ENCODE results near the gene GRID1. TPM values are rescaled to one million over a fixed set of nuclear protein-coding genes. Genes with fewer than 3 reads are reported as not detected.
"Not testable (repeated sequence)": the region's sequence is repeated elsewhere in the genome, so short reads cannot be mapped to it uniquely, and the experiment has no call there.

GRID1 gene
- total RNA-seq, 1 donor = not detected

- Histone ChIP-seq H3K27me3 (ENCODE audit: insufficient read depth, low read length) (no peaks in the 10 kb centered on the region), H3K4me3 (ENCODE audit: low read length) (no peak overlapping the region), H3K9me3 (ENCODE audit: low read depth, low read length) (no peaks in the 10 kb centered on the region), H3K4me1 (ENCODE audit: insufficient read depth, low read length) (no peaks in the 10 kb centered on the region)
Measured at GRCh38 chr10:85977642-85978041, 389.0 kb downstream of the GRID1 start.

DNA sequence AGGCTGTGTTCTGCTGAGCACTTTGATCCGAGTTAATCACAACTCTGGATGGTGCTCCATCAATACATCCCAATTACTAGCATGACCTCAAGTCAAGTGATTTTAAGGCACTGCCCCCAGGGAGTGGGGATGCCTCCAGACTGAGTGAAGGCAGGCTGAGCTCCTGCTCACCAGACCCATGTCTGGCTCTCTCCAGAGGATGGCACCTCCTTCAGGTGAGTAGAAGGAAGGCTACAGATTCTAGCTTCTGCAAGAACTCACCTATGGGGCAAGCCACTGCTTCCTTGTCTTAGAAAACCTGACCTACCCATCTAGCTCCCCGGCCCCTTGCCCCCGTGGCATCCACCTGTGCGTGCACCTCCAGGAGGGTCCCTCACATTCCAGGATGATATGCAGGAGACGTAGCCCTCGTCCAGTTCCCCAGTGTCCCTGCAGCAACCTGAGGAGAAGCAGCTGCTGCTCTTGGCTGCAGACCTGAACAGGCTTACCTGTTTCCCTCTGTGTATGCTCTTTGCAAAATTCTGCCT is 390.3 kb downstream of the GRID1 start:
- Histone ChIP-seq H3K4me1 (ENCODE audit: insufficient read depth, low read length) (no peaks in the 10 kb centered on the region), H3K4me3 (ENCODE audit: low read length) (no peak overlapping the region), H3K27me3 (ENCODE audit: insufficient read depth, low read length) (no peaks in the 10 kb centered on the region), H3K9me3 (ENCODE audit: low read depth, low read length) (no peaks in the 10 kb centered on the region)

DNA sequence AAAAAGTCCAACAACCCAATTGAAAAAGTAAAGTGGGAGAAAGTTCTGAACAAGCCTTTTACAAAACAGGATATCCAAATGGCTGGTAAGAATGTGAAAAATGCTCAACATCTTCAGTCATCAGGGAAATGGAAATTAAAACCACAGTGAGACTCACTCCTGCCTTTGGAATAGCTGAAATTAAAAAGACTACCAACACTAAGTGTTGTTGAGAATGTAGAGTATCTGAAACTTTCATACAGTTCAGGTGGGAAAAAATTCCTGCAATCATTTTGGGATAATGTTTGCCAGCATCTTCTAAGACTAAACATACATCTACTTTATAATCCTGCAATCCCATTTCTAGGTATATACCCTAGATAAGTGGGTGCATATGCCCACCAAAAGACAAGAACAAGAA is 395.1 kb downstream of the GRID1 start:
- no peak overlapping the region for H3K4me3 ChIP-seq (ENCODE audit: low read length)
- no peaks in the 10 kb centered on the region for H3K4me1 ChIP-seq (ENCODE audit: insufficient read depth, low read length)
- H3K9me3 ChIP-seq (ENCODE audit: low read depth, low read length) = no peaks in the 10 kb centered on the region
- no peaks in the 10 kb centered on the region for H3K27me3 ChIP-seq (ENCODE audit: insufficient read depth, low read length)

DNA sequence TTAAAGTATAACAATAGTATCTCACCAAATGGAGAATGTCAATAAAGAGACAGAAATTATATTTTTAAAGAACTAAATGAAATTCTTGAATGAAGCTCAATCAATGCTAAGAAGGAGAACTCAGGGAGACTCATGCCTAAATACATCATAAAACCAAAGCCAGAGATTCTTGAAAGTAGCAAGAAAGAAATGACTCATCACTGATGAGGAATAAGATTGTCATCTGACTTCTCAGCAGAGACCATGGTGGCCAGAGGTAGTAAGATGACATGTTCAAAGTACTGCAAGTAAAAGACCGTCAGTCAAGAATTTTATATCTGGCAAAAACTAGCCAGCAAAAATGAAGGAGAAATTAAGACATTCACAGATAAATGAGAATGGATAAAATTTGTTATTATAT is 399.0 kb downstream of the GRID1 start:
- H3K27me3 ChIP-seq (ENCODE audit: insufficient read depth, low read length) = no peaks in the 10 kb centered on the region

GRCh38 chr10:85961479-85962067 is 405.0 kb downstream of the GRID1 start:
- H3K4me1 ChIP-seq (ENCODE audit: insufficient read depth, low read length) = no peaks in the 10 kb centered on the region
- H3K4me3 ChIP-seq (ENCODE audit: low read length) = no peak overlapping the region
- no peaks in the 10 kb centered on the region for H3K9me3 ChIP-seq (ENCODE audit: low read depth, low read length)

More for the DNA sequence above, 399.0 kb downstream of the GRID1 start:
- H3K4me3 ChIP-seq (ENCODE audit: low read length) = no peak overlapping the region
- no peaks in the 10 kb centered on the region for H3K9me3 ChIP-seq (ENCODE audit: low read depth, low read length)
- H3K4me1 ChIP-seq (ENCODE audit: insufficient read depth, low read length) = no peaks in the 10 kb centered on the region

GRCh38 chr10:85961073-85961472 is 405.5 kb downstream of the GRID1 start:
- Histone ChIP-seq H3K9me3 (ENCODE audit: low read depth, low read length) (no peaks in the 10 kb centered on the region), H3K4me3 (ENCODE audit: low read length) (no peak overlapping the region), H3K27me3 (ENCODE audit: insufficient read depth, low read length) (no peaks in the 10 kb centered on the region), H3K4me1 (ENCODE audit: insufficient read depth, low read length) (no peaks in the 10 kb centered on the region)

More at GRCh38 chr10:85961479-85962067, 405.0 kb downstream of the GRID1 start:
- H3K27me3 ChIP-seq (ENCODE audit: insufficient read depth, low read length) = no peaks in the 10 kb centered on the region

GRCh38 chr10:85959239-85959638 is 407.4 kb downstream of the GRID1 start:
- Histone ChIP-seq H3K27me3 (ENCODE audit: insufficient read depth, low read length) (no peaks in the 10 kb centered on the region), H3K9me3 (ENCODE audit: low read depth, low read length) (no peaks in the 10 kb centered on the region), H3K4me1 (ENCODE audit: insufficient read depth, low read length) (no peaks in the 10 kb centered on the region), H3K4me3 (ENCODE audit: low read length) (no peak overlapping the region)

- Histone ChIP-seq H3K4me3 (ENCODE audit: low read length) (no peak overlapping the region), H3K9me3 (ENCODE audit: low read depth, low read length) (no peaks in the 10 kb centered on the region), H3K4me1 (ENCODE audit: insufficient read depth, low read length) (no peaks in the 10 kb centered on the region), H3K27me3 (ENCODE audit: insufficient read depth, low read length) (no peaks in the 10 kb centered on the region)
Measured at GRCh38 chr10:85950921-85951320, 415.7 kb downstream of the GRID1 start.

DNA sequence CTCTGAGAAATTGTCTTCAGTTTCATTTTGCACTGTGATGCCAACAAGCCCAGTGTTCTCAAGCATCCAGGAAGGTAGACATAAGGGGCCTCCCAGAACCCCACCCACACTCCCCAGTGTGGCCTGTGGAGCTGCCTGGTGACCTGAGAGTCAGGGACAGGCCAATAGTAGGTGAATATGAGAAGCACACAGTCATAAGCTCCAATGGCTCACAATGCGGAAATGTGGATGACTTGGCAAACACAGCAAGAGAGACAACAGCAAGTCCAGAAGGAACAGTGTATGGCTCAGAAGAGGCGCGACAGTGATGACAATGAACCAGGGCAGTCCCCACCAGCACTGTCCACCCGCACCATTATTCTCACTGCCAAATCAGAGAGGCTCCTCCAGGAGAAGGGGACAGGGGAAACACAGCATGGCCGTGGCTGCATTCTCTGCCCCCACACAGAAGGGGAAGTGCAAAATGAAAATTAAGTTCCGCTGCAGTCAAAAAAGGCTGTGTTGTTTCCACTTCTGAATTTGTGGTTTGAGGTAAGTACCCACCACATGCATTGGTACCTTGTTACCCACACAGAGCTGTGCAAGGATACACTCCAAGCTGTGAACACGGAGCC is 419.8 kb downstream of the GRID1 start:
- H3K4me1 ChIP-seq (ENCODE audit: insufficient read depth, low read length) = no peaks in the 10 kb centered on the region
- H3K9me3 ChIP-seq (ENCODE audit: low read depth, low read length) = no peaks in the 10 kb centered on the region
- no peaks in the 10 kb centered on the region for H3K27me3 ChIP-seq (ENCODE audit: insufficient read depth, low read length)
- no peak overlapping the region for H3K4me3 ChIP-seq (ENCODE audit: low read length)

- Histone ChIP-seq H3K27me3 (ENCODE audit: insufficient read depth, low read length) (no peaks in the 10 kb centered on the region), H3K4me1 (ENCODE audit: insufficient read depth, low read length) (no peaks in the 10 kb centered on the region), H3K4me3 (ENCODE audit: low read length) (no peak overlapping the region), H3K9me3 (ENCODE audit: low read depth, low read length) (no peaks in the 10 kb centered on the region)
Measured at GRCh38 chr10:85936161-85936560, 430.4 kb downstream of the GRID1 start.

- Histone ChIP-seq H3K27me3 (ENCODE audit: insufficient read depth, low read length) (no peaks in the 10 kb centered on the region), H3K9me3 (ENCODE audit: low read depth, low read length) (no peaks in the 10 kb centered on the region), H3K4me3 (ENCODE audit: low read length) (no peak overlapping the region), H3K4me1 (ENCODE audit: insufficient read depth, low read length) (no peaks in the 10 kb centered on the region)
Measured at GRCh38 chr10:85934586-85934985, 432.0 kb downstream of the GRID1 start.

GRCh38 chr10:85929993-85930392 is 436.6 kb downstream of the GRID1 start:
- H3K9me3 ChIP-seq (ENCODE audit: low read depth, low read length); H3K4me1 ChIP-seq (ENCODE audit: insufficient read depth, low read length); H3K27me3 ChIP-seq (ENCODE audit: insufficient read depth, low read length); H3K4me3 ChIP-seq (ENCODE audit: low read length): not testable (repeated sequence)

- no peaks in the 10 kb centered on the region for H3K9me3 ChIP-seq (ENCODE audit: low read depth, low read length)
- H3K4me1 ChIP-seq (ENCODE audit: insufficient read depth, low read length) = no peaks in the 10 kb centered on the region
- no peak overlapping the region for H3K4me3 ChIP-seq (ENCODE audit: low read length)
- H3K27me3 ChIP-seq (ENCODE audit: insufficient read depth, low read length) = no peaks in the 10 kb centered on the region
Measured at GRCh38 chr10:85927952-85928665, 438.5 kb downstream of the GRID1 start.

DNA sequence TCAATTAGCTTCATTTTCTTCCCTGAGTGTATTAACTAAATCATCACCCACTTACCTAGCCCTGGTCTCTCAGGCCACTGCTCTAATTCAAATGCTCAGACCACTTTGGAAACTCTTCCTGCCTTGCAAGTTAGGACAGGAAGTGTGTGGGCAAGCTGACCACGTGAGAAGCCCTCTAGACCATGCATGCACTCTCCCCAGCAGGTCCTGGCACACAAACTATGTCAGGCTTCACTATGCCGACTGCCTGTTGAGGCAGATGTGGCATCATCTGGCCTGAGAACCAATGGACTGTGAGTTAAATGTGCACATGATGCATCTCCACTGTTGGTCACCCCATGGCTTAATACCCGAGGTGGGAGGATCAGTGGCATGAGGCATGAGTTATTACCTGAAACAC is 439.6 kb downstream of the GRID1 start:
- Histone ChIP-seq H3K4me1 (ENCODE audit: insufficient read depth, low read length) (no peaks in the 10 kb centered on the region), H3K27me3 (ENCODE audit: insufficient read depth, low read length) (no peaks in the 10 kb centered on the region), H3K9me3 (ENCODE audit: low read depth, low read length) (no peaks in the 10 kb centered on the region), H3K4me3 (ENCODE audit: low read length) (no peak overlapping the region)

GRCh38 chr10:85926136-85926535 is 440.5 kb downstream of the GRID1 start:
- Histone ChIP-seq H3K4me3 (ENCODE audit: low read length) (no peak overlapping the region), H3K4me1 (ENCODE audit: insufficient read depth, low read length) (no peaks in the 10 kb centered on the region), H3K9me3 (ENCODE audit: low read depth, low read length) (no peaks in the 10 kb centered on the region), H3K27me3 (ENCODE audit: insufficient read depth, low read length) (no peaks in the 10 kb centered on the region)
